Natural killer cell (primary cell): ENCODE data around the gene JAKMIP1. TPM values are rescaled to one million over a fixed set of nuclear protein-coding genes. Genes with fewer than 3 reads are reported as not detected.

Source experiments
- ATAC-seq, 3 donors: fragments of 150-1000 bp in 2 of 3; fragments of 200-7000 bp in 1 of 3; cut with Tn5 transposase; 1 replicate in 1 of 3; 2 replicates in 2 of 3; pipeline ENCODE4 v1.10.0; 2021; ENCODE audit warnings: mild to moderate bottlenecking in 2 of 3, moderate library complexity in 2 of 3
- DNase-seq, 2 donors: peaks; one replicate each; pipeline versions ENCODE4 v3.0.0 to v3.0.0-alpha.2; 2013 to 2021; ENCODE audit warnings: mixed read lengths in 1 of 2
- H3K27ac ChIP-seq: one replicate; pipeline ENCODE4 v1.5.1; 2013; ENCODE audit warnings: mild to moderate bottlenecking, low read length
- H3K27me3 ChIP-seq: one replicate; pipeline ENCODE4 v1.6.1; 2013; ENCODE audit warnings: low read length; ENCODE audit not compliant: control insufficient read depth, insufficient read depth
- H3K36me3 ChIP-seq: one replicate; pipeline ENCODE4 v1.6.1; 2013; ENCODE audit warnings: low read length; ENCODE audit not compliant: control insufficient read depth, insufficient read depth
- H3K4me1 ChIP-seq: one replicate; pipeline ENCODE4 v1.6.1; 2013; ENCODE audit warnings: low read length; ENCODE audit not compliant: control insufficient read depth, insufficient read depth
- H3K4me3 ChIP-seq: one replicate; pipeline ENCODE4 v1.5.1; 2013; ENCODE audit warnings: low read length
- H3K9me3 ChIP-seq: one replicate; pipeline ENCODE4 v1.6.1; 2013; ENCODE audit warnings: low read length; ENCODE audit not compliant: control insufficient read depth, insufficient read depth
- H3K27ac Mint-ChIP-seq, 2 donors: one replicate each; pipeline ENCODE4 v1.8.0; 2022; ENCODE audit warnings: mild to moderate bottlenecking in 2 of 2, mixed read lengths in 2 of 2, moderate library complexity in 1 of 2
- H3K27me3 Mint-ChIP-seq, 2 donors: one replicate each; pipeline ENCODE4 v1.8.0; 2022; ENCODE audit warnings: low read depth in 2 of 2, mixed read lengths in 2 of 2
- H3K36me3 Mint-ChIP-seq: one replicate; pipeline ENCODE4 v1.8.0; 2022; ENCODE audit warnings: mixed read lengths
- H3K4me1 Mint-ChIP-seq, 2 donors: one replicate each; pipeline ENCODE4 v1.8.0; 2022; ENCODE audit warnings: mixed read lengths in 2 of 2
- H3K4me3 Mint-ChIP-seq: one replicate; pipeline ENCODE4 v1.8.0; 2022; ENCODE audit warnings: mild to moderate bottlenecking, moderate library complexity, mixed read lengths
- H3K9me3 Mint-ChIP-seq, 2 donors: one replicate each; pipeline ENCODE4 v1.8.0; 2022; ENCODE audit warnings: mixed read lengths in 2 of 2
- WGBS: methylation state at CpG from one replicate; pipeline ENCODE4 v1.1.7; 2013; ENCODE audit warnings: missing lambda C conversion rate; ENCODE audit not compliant: insufficient coverage; 5-methylcytosine and 5-hydroxymethylcytosine counted together
- intact Hi-C: fragments of 100-400 bp; cut with micrococcal nuclease; formaldehyde crosslinking; loops from one replicate; pipeline ENCODE4 v1.14.2; 2022
- total RNA-seq, 4 donors: library from RNA; stranded (reverse); fragments of 120-200 nt in 1 of 4; gene quantifications; one replicate each; pipeline versions ENCODE4 v1.2.3 to v1.2.4, GENCODE V29; 2013 to 2022
- TF ChIP-seq, protein P1 (sequence below): fragments of 200-600 bp; IDR thresholded peaks from one replicate; pipeline ENCODE4 v1.8.0; 2022; ENCODE audit warnings: antibody characterized with exemption

JAKMIP1 gene
- total RNA-seq, 3 donors from 2014 or later (not counting 1 experiment from before 2014, with no cell fraction given), result 8.8 to 21.8 (median 16.4) TPM

DNA sequence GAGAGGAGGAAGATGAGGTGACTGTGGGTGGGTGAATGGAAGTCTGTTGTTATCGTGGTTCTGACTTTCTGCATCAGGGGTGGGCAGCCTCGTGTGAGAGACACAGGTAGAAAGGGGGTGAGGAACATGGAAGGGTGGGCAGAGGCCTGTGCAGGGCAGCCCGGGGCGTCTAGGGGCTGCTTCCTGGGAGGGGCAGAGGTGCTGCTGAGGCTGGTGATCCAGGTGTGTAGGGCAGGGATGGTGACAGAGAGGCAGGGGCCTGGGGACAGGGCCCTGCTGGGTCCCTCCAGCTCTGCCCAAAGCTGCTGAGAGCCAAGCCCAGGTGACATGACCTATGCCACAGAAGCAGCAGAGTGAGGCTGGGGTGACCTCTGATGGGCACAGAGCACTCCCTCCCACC, 92.5 kb downstream of the JAKMIP1 start:
- ATAC-seq (no peak), DNase-seq (no peak)
- Histone ChIP-seq H3K27me3 (no peaks in the 10 kb centered on the region), H3K27ac (no peak overlapping the region), H3K4me3 (no peak overlapping the region), H3K36me3 (peaks cover 2% of the 10 kb centered on the region), H3K4me1 (no peaks in the 10 kb centered on the region), H3K9me3 (no peaks in the 10 kb centered on the region)
- Mint-ChIP-seq H3K36me3 (no peaks in the 10 kb centered on the region), H3K27me3 (peaks cover 6 to 24% of the 10 kb centered on the region in 2 donors), H3K9me3 (no peaks in the 10 kb centered on the region), H3K4me3 (no peak overlapping the region), H3K4me1 (peaks cover 0 to 4% of the 10 kb centered on the region in 2 donors), H3K27ac (no peak overlapping the region)
- intact Hi-C loops, result no loop called here
- 73% methylated on average over 4 of the region's 4 CpGs for WGBS
- TF ChIP-seq, protein P1, sequence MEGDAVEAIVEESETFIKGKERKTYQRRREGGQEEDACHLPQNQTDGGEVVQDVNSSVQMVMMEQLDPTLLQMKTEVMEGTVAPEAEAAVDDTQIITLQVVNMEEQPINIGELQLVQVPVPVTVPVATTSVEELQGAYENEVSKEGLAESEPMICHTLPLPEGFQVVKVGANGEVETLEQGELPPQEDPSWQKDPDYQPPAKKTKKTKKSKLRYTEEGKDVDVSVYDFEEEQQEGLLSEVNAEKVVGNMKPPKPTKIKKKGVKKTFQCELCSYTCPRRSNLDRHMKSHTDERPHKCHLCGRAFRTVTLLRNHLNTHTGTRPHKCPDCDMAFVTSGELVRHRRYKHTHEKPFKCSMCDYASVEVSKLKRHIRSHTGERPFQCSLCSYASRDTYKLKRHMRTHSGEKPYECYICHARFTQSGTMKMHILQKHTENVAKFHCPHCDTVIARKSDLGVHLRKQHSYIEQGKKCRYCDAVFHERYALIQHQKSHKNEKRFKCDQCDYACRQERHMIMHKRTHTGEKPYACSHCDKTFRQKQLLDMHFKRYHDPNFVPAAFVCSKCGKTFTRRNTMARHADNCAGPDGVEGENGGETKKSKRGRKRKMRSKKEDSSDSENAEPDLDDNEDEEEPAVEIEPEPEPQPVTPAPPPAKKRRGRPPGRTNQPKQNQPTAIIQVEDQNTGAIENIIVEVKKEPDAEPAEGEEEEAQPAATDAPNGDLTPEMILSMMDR, result no peak

DNA sequence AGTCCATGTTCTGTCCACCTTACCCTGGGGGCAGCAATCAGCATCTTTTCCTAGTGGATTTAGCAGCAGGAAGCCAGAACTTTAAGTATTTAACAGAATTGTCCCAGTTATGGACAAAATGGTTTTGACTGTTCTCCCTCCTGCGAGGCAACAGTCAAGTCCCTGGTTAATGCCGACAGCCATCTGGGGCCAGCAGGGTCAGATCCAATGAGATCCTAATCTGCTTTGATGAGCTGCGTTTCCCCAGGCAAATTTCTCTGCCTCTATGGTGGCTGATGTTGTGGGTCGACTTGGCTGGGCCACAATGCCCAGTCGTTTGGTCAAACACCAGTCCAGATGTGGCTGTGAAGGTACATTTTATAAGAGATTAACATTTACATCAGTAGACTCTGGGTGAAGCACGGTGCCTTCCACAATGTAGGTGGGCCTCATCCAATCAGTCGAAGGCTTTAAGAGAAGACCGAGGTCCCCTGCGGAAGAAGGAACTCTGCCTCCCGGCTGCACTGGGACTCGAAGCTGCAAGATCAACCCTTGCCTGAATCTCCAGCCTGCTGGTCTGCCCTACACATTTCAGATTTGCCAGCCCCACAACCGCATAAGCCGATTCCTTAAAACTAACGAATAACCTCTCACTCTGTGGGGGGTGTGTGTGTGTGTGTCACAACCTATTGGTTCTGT, 93.1 kb downstream of the JAKMIP1 start:
- peaks cover 0 to 4% of the 10 kb centered on the region in 2 donors for H3K4me1 Mint-ChIP-seq
- no peaks in the 10 kb centered on the region for H3K9me3 Mint-ChIP-seq
- peaks cover 2% of the 10 kb centered on the region for H3K36me3 ChIP-seq
- no peaks in the 10 kb centered on the region for H3K9me3 ChIP-seq
- H3K27ac ChIP-seq, result no peak overlapping the region
- no peak overlapping the region for H3K4me3 ChIP-seq
- peaks cover 6 to 24% of the 10 kb centered on the region in 2 donors for H3K27me3 Mint-ChIP-seq
- TF ChIP-seq, protein P1, result no peak
- no peaks in the 10 kb centered on the region for H3K4me1 ChIP-seq
- no peak for ATAC-seq
- no peaks in the 10 kb centered on the region for H3K36me3 Mint-ChIP-seq
- H3K4me3 Mint-ChIP-seq, result no peak overlapping the region
- intact Hi-C loops, result no loop called here
- no peak for DNase-seq
- H3K27ac Mint-ChIP-seq, result no peak overlapping the region
- no peaks in the 10 kb centered on the region for H3K27me3 ChIP-seq
- 94% methylated on average over 11 of the region's 14 CpGs for WGBS

DNA sequence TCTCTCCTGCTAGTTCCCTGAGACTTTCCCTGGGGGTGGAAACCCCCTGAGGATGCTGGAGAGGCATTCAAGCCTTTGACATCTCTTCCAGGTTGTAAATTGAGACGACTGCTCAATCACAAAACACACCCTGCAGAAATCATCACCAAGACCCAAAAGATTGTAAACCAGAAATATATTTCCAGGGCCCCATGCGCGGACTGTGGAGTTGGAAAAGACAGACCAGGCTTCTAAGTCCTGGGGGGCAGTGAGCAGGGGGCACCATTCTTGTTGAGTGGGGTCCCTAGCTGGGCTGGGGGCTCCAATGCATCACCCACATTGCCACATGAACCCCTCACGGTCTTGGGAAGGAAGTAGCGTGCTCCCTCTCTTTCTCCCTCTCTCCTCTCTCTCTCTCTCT, 94.2 kb downstream of the JAKMIP1 start:
- no peak for DNase-seq
- peaks cover 6 to 24% of the 10 kb centered on the region in 2 donors for H3K27me3 Mint-ChIP-seq
- no peak overlapping the region for H3K27ac ChIP-seq
- no peaks in the 10 kb centered on the region for H3K9me3 ChIP-seq
- H3K4me1 ChIP-seq, result no peaks in the 10 kb centered on the region
- H3K36me3 Mint-ChIP-seq, result no peaks in the 10 kb centered on the region
- no peaks in the 10 kb centered on the region for H3K9me3 Mint-ChIP-seq
- H3K36me3 ChIP-seq, result peaks cover 1% of the 10 kb centered on the region
- ATAC-seq, result no peak
- H3K27me3 ChIP-seq, result no peaks in the 10 kb centered on the region
- no peak overlapping the region for H3K27ac Mint-ChIP-seq
- no peak overlapping the region for H3K4me3 Mint-ChIP-seq
- WGBS, result 80% methylated on average over 5 of the region's 5 CpGs
- intact Hi-C loops, result no loop called here
- peaks cover 0 to 4% of the 10 kb centered on the region in 2 donors for H3K4me1 Mint-ChIP-seq
- no peak overlapping the region for H3K4me3 ChIP-seq
- TF ChIP-seq, protein P1, result no peak
